H9 (cell line): ENCODE measurements around the gene MAD1L1. TPM values are rescaled to one million over a fixed set of nuclear protein-coding genes. Genes with fewer than 3 reads are reported as not detected.
"Not testable (repeated sequence)": the region's sequence is repeated elsewhere in the genome, so short reads cannot be mapped to it uniquely, and the experiment has no call there.

Experiments used
- DNase-seq: peaks from one replicate; pipeline ENCODE4 v3.0.0-alpha.2; 2017
- H2AFZ ChIP-seq: one replicate; pipeline ENCODE4 v1.6.1; 2013; ENCODE audit warnings: mild to moderate bottlenecking, low read length, control low read depth, moderate library complexity
- H2AK5ac ChIP-seq: 2 replicates; pipeline ENCODE4 v1.6.1; 2013; ENCODE audit warnings: low read length, control low read depth, mixed read lengths; ENCODE audit not compliant: insufficient read length
- H2BK120ac ChIP-seq: one replicate; pipeline ENCODE4 v1.6.1; 2013; ENCODE audit warnings: low read depth, mild to moderate bottlenecking, low read length, control low read depth, inconsistent platforms; ENCODE audit not compliant: poor library complexity, severe bottlenecking
- H2BK12ac ChIP-seq: 2 replicates; pipeline ENCODE4 v1.6.1; 2013; ENCODE audit warnings: low read length, control low read depth, mixed read lengths, low read depth; ENCODE audit not compliant: insufficient read length
- H2BK15ac ChIP-seq: 2 replicates; pipeline ENCODE4 v1.6.1; 2013; ENCODE audit warnings: low read depth, low read length, control low read depth
- H2BK20ac ChIP-seq: one replicate; pipeline ENCODE4 v1.6.1; 2013; ENCODE audit warnings: low read depth, mild to moderate bottlenecking, low read length, control low read depth, inconsistent platforms; ENCODE audit not compliant: poor library complexity, severe bottlenecking
- H2BK5ac ChIP-seq: 2 replicates; pipeline ENCODE4 v1.6.1; 2013; ENCODE audit warnings: low read length, control low read depth, mixed read lengths; ENCODE audit not compliant: insufficient read length
- H3K14ac ChIP-seq: 2 replicates; pipeline ENCODE4 v1.6.1; 2013; ENCODE audit warnings: low read length, control low read depth; ENCODE audit not compliant: insufficient read depth
- H3K18ac ChIP-seq: 2 replicates; pipeline ENCODE4 v1.6.1; 2013; ENCODE audit warnings: low read depth, mild to moderate bottlenecking, mixed read lengths, low read length, control low read depth; ENCODE audit not compliant: insufficient read length
- H3K23ac ChIP-seq: 2 replicates; pipeline ENCODE4 v1.6.1; 2013; ENCODE audit warnings: low read length, control low read depth, mixed read lengths, low read depth; ENCODE audit not compliant: insufficient read length
- H3K23me2 ChIP-seq: 2 replicates; pipeline ENCODE4 v1.6.1; 2013; ENCODE audit warnings: low read depth, mild to moderate bottlenecking, mixed read lengths, low read length, control low read depth; ENCODE audit not compliant: insufficient read length, poor library complexity, severe bottlenecking
- H3K27ac ChIP-seq: 2 replicates; pipeline ENCODE4 v1.5.1; 2013; ENCODE audit warnings: low read length, control low read depth, mixed read lengths, low read depth; ENCODE audit not compliant: insufficient read length
- H3K27me3 ChIP-seq: 2 replicates; pipeline ENCODE4 v1.6.1; 2013; ENCODE audit warnings: low read length, control low read depth, inconsistent platforms; ENCODE audit not compliant: insufficient read depth
- H3K4ac ChIP-seq: 2 replicates; pipeline ENCODE4 v1.6.1; 2013; ENCODE audit warnings: low read depth, mild to moderate bottlenecking, control low read depth, inconsistent platforms, low read length, moderate library complexity
- H3K4me1 ChIP-seq: 2 replicates; pipeline ENCODE4 v1.6.1; 2013; ENCODE audit warnings: low read length, control low read depth, inconsistent platforms; ENCODE audit not compliant: insufficient read depth
- H3K4me2 ChIP-seq: 2 replicates; pipeline ENCODE4 v1.6.1; 2013; ENCODE audit warnings: low read length, control low read depth, mixed read lengths; ENCODE audit not compliant: insufficient read length, insufficient read depth
- H3K56ac ChIP-seq: 2 replicates; pipeline ENCODE4 v1.6.1; 2013; ENCODE audit warnings: low read depth, mild to moderate bottlenecking, mixed read lengths, low read length, control low read depth; ENCODE audit not compliant: insufficient read length
- H3K79me1 ChIP-seq: 2 replicates; pipeline ENCODE4 v1.6.1; 2013; ENCODE audit warnings: low read depth, mild to moderate bottlenecking, moderate library complexity, low read length, control low read depth, inconsistent platforms; ENCODE audit not compliant: insufficient read depth, poor library complexity, severe bottlenecking
- H3K79me2 ChIP-seq: 2 replicates; pipeline ENCODE4 v1.6.1; 2013; ENCODE audit warnings: low read length, control low read depth, inconsistent platforms; ENCODE audit not compliant: insufficient read depth
- H3K9ac ChIP-seq: 2 replicates; pipeline ENCODE4 v1.6.1; 2013; ENCODE audit warnings: low read length, control low read depth, mixed read lengths; ENCODE audit not compliant: insufficient read length; ENCODE audit errors: extremely low read depth
- H3K9me3 ChIP-seq: one replicate; pipeline ENCODE4 v1.6.1; 2013; ENCODE audit warnings: low read depth, low read length, inconsistent platforms; ENCODE audit not compliant: control insufficient read depth
- H3T11ph ChIP-seq: one replicate; pipeline ENCODE4 v1.6.1; 2013; ENCODE audit warnings: mild to moderate bottlenecking, low read length, control low read depth, inconsistent platforms
- H4K20me1 ChIP-seq: one replicate; pipeline ENCODE4 v1.6.1; 2013; ENCODE audit not compliant: control insufficient read depth, insufficient read length, insufficient read depth
- H4K5ac ChIP-seq: 2 replicates; pipeline ENCODE4 v1.6.1; 2013; ENCODE audit warnings: low read depth, mild to moderate bottlenecking, mixed read lengths, low read length, control low read depth; ENCODE audit not compliant: insufficient read length
- H4K8ac ChIP-seq: replicated peaks from 2 replicates; pipeline ENCODE4 v1.6.1; 2013; ENCODE audit warnings: low read length, control low read depth, mixed read lengths, low read depth; ENCODE audit not compliant: insufficient read length
- H4K91ac ChIP-seq: 2 replicates; pipeline ENCODE4 v1.6.1; 2013; ENCODE audit warnings: low read depth, mild to moderate bottlenecking, moderate library complexity, mixed read lengths, low read length, control low read depth; ENCODE audit not compliant: insufficient read length
- H3K27ac Mint-ChIP-seq, 3 experiments: 2 replicates in 2 of 3; 3 replicates in 1 of 3; pipeline ENCODE4 v1.8.0; 2020 to 2021; ENCODE audit warnings: mixed read lengths in 3 of 3, mild to moderate bottlenecking in 1 of 3, moderate library complexity in 1 of 3
- H3K27me3 Mint-ChIP-seq: 2 replicates; pipeline ENCODE4 v1.8.0; 2021; ENCODE audit warnings: low read depth, mild to moderate bottlenecking, moderate library complexity, mixed read lengths
- H3K36me3 Mint-ChIP-seq, 3 experiments: 2 replicates in 2 of 3; 3 replicates in 1 of 3; pipeline ENCODE4 v1.8.0; 2020 to 2021; ENCODE audit warnings: low read depth in 3 of 3, mixed read lengths in 3 of 3; ENCODE audit not compliant: insufficient read depth in 1 of 3
- H3K4me1 Mint-ChIP-seq, 2 experiments: 2 replicates each; pipeline ENCODE4 v1.8.0; 2020; ENCODE audit warnings: mixed read lengths in 2 of 2
- H3K4me3 Mint-ChIP-seq, 2 experiments: 2 replicates in 1 of 2; 3 replicates in 1 of 2; pipeline ENCODE4 v1.8.0; 2020 to 2021; ENCODE audit warnings: mild to moderate bottlenecking in 2 of 2, mixed read lengths in 2 of 2, moderate library complexity in 1 of 2
- H3K9me3 Mint-ChIP-seq, 2 experiments: 2 replicates in 1 of 2; 3 replicates in 1 of 2; pipeline ENCODE4 v1.8.0; 2020; ENCODE audit warnings: mild to moderate bottlenecking in 2 of 2, mixed read lengths in 2 of 2, moderate library complexity in 1 of 2
- WGBS: extraction: QIAGEN DNeasy Blood & Tissue Kit; methylation state at CpG from one replicate; pipeline ENCODE4 v1.1.7; 2013; ENCODE audit warnings: missing lambda C conversion rate, low lambda C conversion rate, mixed read lengths; ENCODE audit not compliant: insufficient read length; ENCODE audit errors: extremely low coverage; 5-methylcytosine and 5-hydroxymethylcytosine counted together
- total RNA-seq: library from RNA; stranded (reverse); gene quantifications from 2 replicates; pipeline ENCODE4 v1.2.1, GENCODE V29; 2021
- TF ChIP-seq, protein P1 (sequence below): fragments of 200-600 bp; sonication (generic); conservative IDR thresholded peaks from 3 replicates; pipeline ENCODE4 v1.8.0; 2021; ENCODE audit warnings: antibody characterized with exemption, mild to moderate bottlenecking

The MAD1L1 gene
- total RNA-seq, 1 experiment from 2014 or later: 39.0 TPM

- H3K27ac Mint-ChIP-seq: no peak overlapping the region; a peak in 1 of 7 replicates
- no peak overlapping the region for H3K27ac ChIP-seq
- no peak overlapping the region for H2BK5ac ChIP-seq
- H2BK15ac ChIP-seq: no peak overlapping the region
- no peak overlapping the region for H3K23ac ChIP-seq
- no peak overlapping the region for H3K4ac ChIP-seq
- no peak for DNase-seq
- no peak overlapping the region for H2BK120ac ChIP-seq
- H3K14ac ChIP-seq: no peak overlapping the region
- WGBS: no CpG with 5 or more reads among the region's 19 CpGs
- H3K9ac ChIP-seq: no peak overlapping the region
- no peaks in the 10 kb centered on the region for H3K79me1 ChIP-seq
- H3T11ph ChIP-seq: no peak overlapping the region
- no peak overlapping the region for H4K5ac ChIP-seq
- no peak overlapping the region for H4K91ac ChIP-seq
- no peaks in the 10 kb centered on the region for H4K20me1 ChIP-seq
- H3K18ac ChIP-seq: no peak overlapping the region
- H3K4me3 Mint-ChIP-seq: no peak overlapping the region
- H2BK20ac ChIP-seq: no peak overlapping the region
- H3K27me3 Mint-ChIP-seq: no peaks in the 10 kb centered on the region
- H3K9me3 Mint-ChIP-seq: no peaks in the 10 kb centered on the region
- H4K8ac ChIP-seq: no peak overlapping the region
- H3K36me3 Mint-ChIP-seq: no peaks in the 10 kb centered on the region
- H3K4me2 ChIP-seq: no peak overlapping the region
- no peak overlapping the region for H2BK12ac ChIP-seq
- H3K23me2 ChIP-seq: no peaks in the 10 kb centered on the region
- no peak overlapping the region for H2AFZ ChIP-seq
- peaks cover 11 to 12% of the 10 kb centered on the region in 2 experiments for H3K4me1 Mint-ChIP-seq
- no peak overlapping the region for H3K56ac ChIP-seq
- H3K9me3 ChIP-seq: no peaks in the 10 kb centered on the region
- TF ChIP-seq, protein P1, sequence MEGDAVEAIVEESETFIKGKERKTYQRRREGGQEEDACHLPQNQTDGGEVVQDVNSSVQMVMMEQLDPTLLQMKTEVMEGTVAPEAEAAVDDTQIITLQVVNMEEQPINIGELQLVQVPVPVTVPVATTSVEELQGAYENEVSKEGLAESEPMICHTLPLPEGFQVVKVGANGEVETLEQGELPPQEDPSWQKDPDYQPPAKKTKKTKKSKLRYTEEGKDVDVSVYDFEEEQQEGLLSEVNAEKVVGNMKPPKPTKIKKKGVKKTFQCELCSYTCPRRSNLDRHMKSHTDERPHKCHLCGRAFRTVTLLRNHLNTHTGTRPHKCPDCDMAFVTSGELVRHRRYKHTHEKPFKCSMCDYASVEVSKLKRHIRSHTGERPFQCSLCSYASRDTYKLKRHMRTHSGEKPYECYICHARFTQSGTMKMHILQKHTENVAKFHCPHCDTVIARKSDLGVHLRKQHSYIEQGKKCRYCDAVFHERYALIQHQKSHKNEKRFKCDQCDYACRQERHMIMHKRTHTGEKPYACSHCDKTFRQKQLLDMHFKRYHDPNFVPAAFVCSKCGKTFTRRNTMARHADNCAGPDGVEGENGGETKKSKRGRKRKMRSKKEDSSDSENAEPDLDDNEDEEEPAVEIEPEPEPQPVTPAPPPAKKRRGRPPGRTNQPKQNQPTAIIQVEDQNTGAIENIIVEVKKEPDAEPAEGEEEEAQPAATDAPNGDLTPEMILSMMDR: no peak
- H2AK5ac ChIP-seq: no peak overlapping the region
- no peaks in the 10 kb centered on the region for H3K4me1 ChIP-seq
- H3K27me3 ChIP-seq: no peaks in the 10 kb centered on the region
- H3K79me2 ChIP-seq: no peaks in the 10 kb centered on the region
Observed at GRCh38 chr7:1861799-1862458, 370.8 kb downstream of the MAD1L1 start.

- H2BK5ac ChIP-seq, DNase-seq, H3K27ac ChIP-seq, H4K20me1 ChIP-seq, H3K14ac ChIP-seq, H3K23me2 ChIP-seq, H3K9me3 Mint-ChIP-seq, H2AK5ac ChIP-seq, H3K56ac ChIP-seq, H3K23ac ChIP-seq, H3K79me1 ChIP-seq, H4K8ac ChIP-seq, H2AFZ ChIP-seq, H3K4ac ChIP-seq, H2BK12ac ChIP-seq, H3K4me1 ChIP-seq, H3K27me3 Mint-ChIP-seq, H3K9ac ChIP-seq, H3K4me3 Mint-ChIP-seq, H3K79me2 ChIP-seq, H4K5ac ChIP-seq, H3K27me3 ChIP-seq, H2BK15ac ChIP-seq, H3K18ac ChIP-seq, H3K36me3 Mint-ChIP-seq, H2BK20ac ChIP-seq, H3K4me2 ChIP-seq, H3T11ph ChIP-seq, H4K91ac ChIP-seq, H2BK120ac ChIP-seq, H3K9me3 ChIP-seq, H3K27ac Mint-ChIP-seq: not testable (repeated sequence)
- WGBS: no CpG with 5 or more reads among the region's 33 CpGs
- peaks cover 11 to 12% of the 10 kb centered on the region in 2 experiments for H3K4me1 Mint-ChIP-seq
Observed at GRCh38 chr7:1860881-1861798, 371.6 kb downstream of the MAD1L1 start.
